Transverse colon (tissue), 3 donors: ENCODE measurements around the gene FBXO41.

Experiments
- POLR2A ChIP-seq: fragments of 450-650 bp; IDR thresholded peaks from one replicate; pipeline ENCODE4 v1.6.1; 2016; ENCODE audit warnings: antibody characterized with exemption, mild to moderate bottlenecking, moderate library complexity
- TF ChIP-seq, protein P1 (sequence below), 5 experiments: fragments of 200-600 bp in 3 of 5; fragments of 450-650 bp in 2 of 5; sonication (generic) in 3 of 5; IDR thresholded peaks; 1 replicate in 2 of 5; 2 replicates in 3 of 5; pipeline ENCODE4 v1.5.1; 2016 to 2017; ENCODE audit warnings: antibody characterized with exemption in 5 of 5, inconsistent platforms in 3 of 5, mild to moderate bottlenecking in 2 of 5, moderate library complexity in 1 of 5

DNA sequence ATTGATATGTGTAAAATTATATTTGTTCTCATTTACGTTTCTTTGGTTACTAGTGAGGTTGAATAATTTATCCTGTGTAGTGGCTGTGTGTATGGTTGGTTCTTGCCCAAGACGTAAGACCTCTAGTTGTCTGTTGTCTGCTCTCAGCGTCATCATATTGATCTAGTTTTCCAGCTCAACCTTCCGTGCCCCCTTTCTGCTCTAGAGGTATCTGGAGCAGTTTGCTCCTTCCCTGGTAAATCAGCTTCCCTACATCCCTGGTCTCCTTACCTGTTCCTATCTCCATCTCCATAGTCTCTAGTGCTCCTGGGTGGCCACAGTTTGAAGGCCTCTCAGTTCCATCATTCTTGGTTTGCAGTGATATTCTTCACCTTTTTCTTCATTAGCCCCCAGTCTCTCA lies 69.0 kb downstream of the FBXO41 start:
- TF ChIP-seq, protein P1, sequence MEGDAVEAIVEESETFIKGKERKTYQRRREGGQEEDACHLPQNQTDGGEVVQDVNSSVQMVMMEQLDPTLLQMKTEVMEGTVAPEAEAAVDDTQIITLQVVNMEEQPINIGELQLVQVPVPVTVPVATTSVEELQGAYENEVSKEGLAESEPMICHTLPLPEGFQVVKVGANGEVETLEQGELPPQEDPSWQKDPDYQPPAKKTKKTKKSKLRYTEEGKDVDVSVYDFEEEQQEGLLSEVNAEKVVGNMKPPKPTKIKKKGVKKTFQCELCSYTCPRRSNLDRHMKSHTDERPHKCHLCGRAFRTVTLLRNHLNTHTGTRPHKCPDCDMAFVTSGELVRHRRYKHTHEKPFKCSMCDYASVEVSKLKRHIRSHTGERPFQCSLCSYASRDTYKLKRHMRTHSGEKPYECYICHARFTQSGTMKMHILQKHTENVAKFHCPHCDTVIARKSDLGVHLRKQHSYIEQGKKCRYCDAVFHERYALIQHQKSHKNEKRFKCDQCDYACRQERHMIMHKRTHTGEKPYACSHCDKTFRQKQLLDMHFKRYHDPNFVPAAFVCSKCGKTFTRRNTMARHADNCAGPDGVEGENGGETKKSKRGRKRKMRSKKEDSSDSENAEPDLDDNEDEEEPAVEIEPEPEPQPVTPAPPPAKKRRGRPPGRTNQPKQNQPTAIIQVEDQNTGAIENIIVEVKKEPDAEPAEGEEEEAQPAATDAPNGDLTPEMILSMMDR (IDR thresholded peaks at IDR 0.05), result no peak
- TF ChIP-seq POLR2A, result no peak
